Heart left ventricle (tissue), 16 donors: Measurements from ENCODE around the gene MAGI1. TPM values are rescaled to one million over a fixed set of nuclear protein-coding genes. Genes with fewer than 3 reads are reported as not detected.

Experiments
- ATAC-seq, 4 donors: fragments of 200-7000 bp; cut with Tn5 transposase; one replicate each; pipeline ENCODE4 v1.9.1; 2020 to 2022; ENCODE audit warnings: moderate library complexity in 4 of 4, mild to moderate bottlenecking in 3 of 4, moderate number of reproducible peaks in 1 of 4
- DNase-seq, 5 donors: peaks; one replicate each; pipeline ENCODE4 v3.0.0-alpha.2; 2020
- H3K27ac ChIP-seq, 12 donors: fragments of 200-600 bp; sonication (generic) in 4 of 12; one replicate each; pipeline versions ENCODE4 v1.5.0 to v1.8.0; 2016 to 2022; ENCODE audit warnings: mild to moderate bottlenecking in 2 of 12
- H3K27me3 ChIP-seq, 9 donors: fragments of 200-600 bp; sonication (generic) in 2 of 9; one replicate each; pipeline versions ENCODE4 v1.5.1 to v1.8.0; 2016 to 2022; ENCODE audit warnings: mild to moderate bottlenecking in 3 of 9
- H3K36me3 ChIP-seq, 9 donors: fragments of 200-600 bp; sonication (generic) in 2 of 9; one replicate each; pipeline versions ENCODE4 v1.5.0 to v1.8.0; 2018 to 2022; ENCODE audit warnings: mild to moderate bottlenecking in 2 of 9
- H3K4me1 ChIP-seq, 12 donors: fragments of 200-600 bp; sonication (generic) in 4 of 12; one replicate each; pipeline versions ENCODE4 v1.5.0 to v1.8.0; 2016 to 2022; ENCODE audit warnings: mild to moderate bottlenecking in 3 of 12
- H3K4me3 ChIP-seq, 12 donors: fragments of 200-600 bp; sonication (generic) in 4 of 12; one replicate each; pipeline versions ENCODE4 v1.5.0 to v1.8.0; 2017 to 2022; ENCODE audit warnings: mild to moderate bottlenecking in 9 of 12, moderate library complexity in 4 of 12
- H3K9me3 ChIP-seq, 12 donors: fragments of 200-600 bp; sonication (generic) in 4 of 12; one replicate each; pipeline versions ENCODE4 v1.5.0 to v1.8.0; 2016 to 2022; ENCODE audit warnings: mild to moderate bottlenecking in 1 of 12
- CTCF ChIP-seq, 12 donors: fragments of 200-600 bp; sonication (generic) in 4 of 12; IDR thresholded peaks; one replicate each; pipeline versions ENCODE4 v1.5.0 to v1.8.0; 2018 to 2022; ENCODE audit warnings: antibody characterized with exemption in 12 of 12, mild to moderate bottlenecking in 5 of 12
- POLR2A ChIP-seq, 2 donors: fragments of 450-650 bp; IDR thresholded peaks; one replicate each; pipeline ENCODE4 v1.6.1; 2017; ENCODE audit warnings: antibody characterized with exemption in 2 of 2, mild to moderate bottlenecking in 2 of 2, moderate library complexity in 2 of 2
- WGBS, 4 donors: extraction: QIAGEN DNeasy Blood & Tissue Kit in 2 of 4; methylation state at CpG; one replicate each; pipeline versions ENCODE4 v1.1.5 to v1.1.7; 2013 to 2018; 5-methylcytosine and 5-hydroxymethylcytosine counted together
- intact Hi-C, 10 donors: fragments of 100-400 bp; cut with DNase I; formaldehyde crosslinking; loops; one replicate each; pipeline versions ENCODE4 v1.11.1 to v1.14.2; 2022
- polyA plus RNA-seq, 2 donors: library from polyadenylated mRNA; stranded (reverse); fragments of 200-250 nt; gene quantifications; one replicate each; pipeline ENCODE4 v1.2.3, GENCODE V29; 2013
- total RNA-seq, 9 donors: library from RNA; depleted of rRNA in 2 of 9; stranded (reverse); fragments of >200 nt in 2 of 9; fragmentation: NEBNext Ultra II Directional in 3 of 9; extraction: Animal tissue kit (Norgen Biotek cat#: 25700) in 3 of 9; gene quantifications; one replicate each; pipeline versions ENCODE4 v1.1.0 to v1.2.4, GENCODE V29; 2016 to 2023
- donor health status: ischemic (EF 13 %, LVEDD 7.1; RV severe dilation, severe dysfunction).
- donor health status: healthy with polysubstance abuse.
- donor health status: DM: no; HTN: yes; CAD: no.
- donor health status: DM: no; HTN: no; CAD: no.
- donor health status: ischemic (EF 25% LVEDD 6.9; RV normal size, moderate dysfunction).
- donor health status: ischemic (EF 25% LVEDD 5.7; RV mildly dilated, moderate dysfunction).
- donor health status: healthy.
- donor health status: DM: yes; HTN: yes; CAD: no.
- donor health status: ischemic (EF 35%, LVEDD 5.7; RV mildly dilated, moderate dysfunction).
- donor health status: nonischemic (EF 11% LVEDD 7.7; RV severe dilation, severe dysfunction).
- donor health status: DM: yes; HTN: yes; CAD: no.
- donor health status: PGD.
- donor health status: ischemic (EF 29% LVEDD 5.4; RV normal size, mild dysfunction).
- donor health status: nonischemic (EF 23%, LVEDD 6.1; RV moderate dilation, normal function).

Gene MAGI1
- total and polyA plus RNA-seq, 11 donors, result 18.5 to 52.1 (median 31.4) TPM

GRCh38 chr3:65928110-65928509, 110.6 kb downstream of the MAGI1 start:
- WGBS, 4 donors, result 56 to 59% (median 58%) methylated on average over 2 of the region's 2 CpGs

GRCh38 chr3:65927576-65927975, 111.1 kb downstream of the MAGI1 start:
- DNase-seq (no peak), ATAC-seq (no peak)
- Histone ChIP-seq H3K27me3 (no peaks in the 10 kb centered on the region), H3K27ac (no peak overlapping the region), H3K4me3 (no peak overlapping the region), H3K36me3 (no peaks in the 10 kb centered on the region), H3K9me3 (peaks cover 0 to 2% (median 0%) of the 10 kb centered on the region in 12 donors), H3K4me1 (peaks cover 0 to 39% (median 12%) of the 10 kb centered on the region in 12 donors)
- 93 to 100% (median 98%) methylated on average over 1 of the region's 1 CpG for WGBS, 4 donors
- no peak for TF ChIP-seq CTCF (IDR thresholded peaks at IDR 0.05)
- no peak for TF ChIP-seq POLR2A (IDR thresholded peaks at IDR 0.05)
- intact Hi-C loops, result no loop called here

More at GRCh38 chr3:65928110-65928509, 110.6 kb downstream of the MAGI1 start:
- Histone ChIP-seq H3K27me3 (no peaks in the 10 kb centered on the region), H3K9me3 (peaks cover 0 to 8% (median 2%) of the 10 kb centered on the region in 12 donors), H3K36me3 (no peaks in the 10 kb centered on the region), H3K4me3 (no peak overlapping the region), H3K4me1 (peaks cover 0 to 36% (median 12%) of the 10 kb centered on the region in 12 donors), H3K27ac (no peak overlapping the region)
- TF ChIP-seq CTCF (IDR thresholded peaks at IDR 0.05), result no peak
- no peak for TF ChIP-seq POLR2A (IDR thresholded peaks at IDR 0.05)
- intact Hi-C loops, result no loop called here
- ATAC-seq (peak in 1 of 4 donors; percentile 33), DNase-seq (no peak)

GRCh38 chr3:65925254-65925954, 113.3 kb downstream of the MAGI1 start:
- WGBS, 4 donors, result 62 to 73% (median 67%) methylated on average over 3 of the region's 3 CpGs
- intact Hi-C loops, result no loop called here
- TF ChIP-seq CTCF (IDR thresholded peaks at IDR 0.05), result no peak
- TF ChIP-seq POLR2A (IDR thresholded peaks at IDR 0.05), result no peak
- ATAC-seq, result no peak
- H3K9me3 ChIP-seq, result no peaks in the 10 kb centered on the region
- H3K4me3 ChIP-seq, result no peak overlapping the region
- no peaks in the 10 kb centered on the region for H3K27me3 ChIP-seq
- H3K27ac ChIP-seq, result peak overlapping the region in 2 of 12 donors; percentile 31 to 43
- peaks cover 0 to 37% (median 12%) of the 10 kb centered on the region in 12 donors for H3K4me1 ChIP-seq
- no peaks in the 10 kb centered on the region for H3K36me3 ChIP-seq
- DNase-seq, result no peak

GRCh38 chr3:65924762-65925161, 114.0 kb downstream of the MAGI1 start:
- Histone ChIP-seq H3K36me3 (no peaks in the 10 kb centered on the region), H3K27ac (peak overlapping the region in 3 of 12 donors; percentile 10 to 43 (median 31)), H3K4me3 (no peak overlapping the region), H3K9me3 (no peaks in the 10 kb centered on the region), H3K27me3 (no peaks in the 10 kb centered on the region), H3K4me1 (peaks cover 0 to 42% (median 12%) of the 10 kb centered on the region in 12 donors)
- DNase-seq, result no peak
- WGBS, 4 donors, result 77 to 80% (median 77%) methylated on average over 4 of the region's 4 CpGs
- intact Hi-C loops, result no loop called here
- TF ChIP-seq POLR2A (IDR thresholded peaks at IDR 0.05), result no peak
- no peak for TF ChIP-seq CTCF (IDR thresholded peaks at IDR 0.05)
- ATAC-seq, result no peak
